HL-60 (cell line): ENCODE results near the gene TMEM242.

Experiments
- GABPA ChIP-seq: IDR thresholded peaks from 2 replicates; pipeline ENCODE4 v1.6.1; 2012; ENCODE audit warnings: low read depth
- POLR2AphosphoS5 ChIP-seq: IDR thresholded peaks from 2 replicates; pipeline ENCODE4 v1.6.1; 2012; ENCODE audit warnings: low read depth
- SPI1 ChIP-seq: IDR thresholded peaks from 2 replicates; pipeline ENCODE4 v1.6.1; 2012; ENCODE audit warnings: low read depth, mild to moderate bottlenecking, borderline replicate concordance
- TF ChIP-seq, protein P1 (sequence below): IDR thresholded peaks from one replicate; pipeline ENCODE4 v1.5.1; 2011; ENCODE audit warnings: low read length, control low read depth, inconsistent platforms; ENCODE audit not compliant: insufficient read depth
- TF ChIP-seq, protein P2 (sequence below): IDR thresholded peaks from 2 replicates; pipeline ENCODE4 v1.6.1; 2012; ENCODE audit warnings: low read depth; ENCODE audit not compliant: insufficient replicate concordance

DNA sequence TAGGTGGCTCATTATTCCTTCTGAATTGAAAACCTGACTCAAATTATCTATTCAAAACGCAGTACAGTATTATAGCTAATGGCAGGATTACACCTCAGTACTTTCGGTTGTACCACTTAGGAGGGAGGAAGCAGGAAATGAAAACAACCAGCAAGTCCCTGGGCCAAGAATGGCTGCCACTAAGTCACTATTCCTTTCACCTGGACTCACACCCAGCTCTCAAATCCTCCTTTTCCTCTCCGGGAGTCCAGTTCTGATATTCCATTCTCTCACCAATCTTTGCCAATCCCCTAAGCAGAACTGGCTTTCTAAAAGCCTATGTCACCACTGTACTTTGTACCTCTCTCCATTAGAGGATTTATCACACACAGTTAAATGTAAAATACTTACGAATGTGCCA, 20.6 kb downstream of the TMEM242 start:
- TF ChIP-seq POLR2AphosphoS5 (no peak), GABPA (no peak), SPI1 (no peak)
- TF ChIP-seq, protein P1, sequence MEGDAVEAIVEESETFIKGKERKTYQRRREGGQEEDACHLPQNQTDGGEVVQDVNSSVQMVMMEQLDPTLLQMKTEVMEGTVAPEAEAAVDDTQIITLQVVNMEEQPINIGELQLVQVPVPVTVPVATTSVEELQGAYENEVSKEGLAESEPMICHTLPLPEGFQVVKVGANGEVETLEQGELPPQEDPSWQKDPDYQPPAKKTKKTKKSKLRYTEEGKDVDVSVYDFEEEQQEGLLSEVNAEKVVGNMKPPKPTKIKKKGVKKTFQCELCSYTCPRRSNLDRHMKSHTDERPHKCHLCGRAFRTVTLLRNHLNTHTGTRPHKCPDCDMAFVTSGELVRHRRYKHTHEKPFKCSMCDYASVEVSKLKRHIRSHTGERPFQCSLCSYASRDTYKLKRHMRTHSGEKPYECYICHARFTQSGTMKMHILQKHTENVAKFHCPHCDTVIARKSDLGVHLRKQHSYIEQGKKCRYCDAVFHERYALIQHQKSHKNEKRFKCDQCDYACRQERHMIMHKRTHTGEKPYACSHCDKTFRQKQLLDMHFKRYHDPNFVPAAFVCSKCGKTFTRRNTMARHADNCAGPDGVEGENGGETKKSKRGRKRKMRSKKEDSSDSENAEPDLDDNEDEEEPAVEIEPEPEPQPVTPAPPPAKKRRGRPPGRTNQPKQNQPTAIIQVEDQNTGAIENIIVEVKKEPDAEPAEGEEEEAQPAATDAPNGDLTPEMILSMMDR: no peak
- TF ChIP-seq, protein P2, sequence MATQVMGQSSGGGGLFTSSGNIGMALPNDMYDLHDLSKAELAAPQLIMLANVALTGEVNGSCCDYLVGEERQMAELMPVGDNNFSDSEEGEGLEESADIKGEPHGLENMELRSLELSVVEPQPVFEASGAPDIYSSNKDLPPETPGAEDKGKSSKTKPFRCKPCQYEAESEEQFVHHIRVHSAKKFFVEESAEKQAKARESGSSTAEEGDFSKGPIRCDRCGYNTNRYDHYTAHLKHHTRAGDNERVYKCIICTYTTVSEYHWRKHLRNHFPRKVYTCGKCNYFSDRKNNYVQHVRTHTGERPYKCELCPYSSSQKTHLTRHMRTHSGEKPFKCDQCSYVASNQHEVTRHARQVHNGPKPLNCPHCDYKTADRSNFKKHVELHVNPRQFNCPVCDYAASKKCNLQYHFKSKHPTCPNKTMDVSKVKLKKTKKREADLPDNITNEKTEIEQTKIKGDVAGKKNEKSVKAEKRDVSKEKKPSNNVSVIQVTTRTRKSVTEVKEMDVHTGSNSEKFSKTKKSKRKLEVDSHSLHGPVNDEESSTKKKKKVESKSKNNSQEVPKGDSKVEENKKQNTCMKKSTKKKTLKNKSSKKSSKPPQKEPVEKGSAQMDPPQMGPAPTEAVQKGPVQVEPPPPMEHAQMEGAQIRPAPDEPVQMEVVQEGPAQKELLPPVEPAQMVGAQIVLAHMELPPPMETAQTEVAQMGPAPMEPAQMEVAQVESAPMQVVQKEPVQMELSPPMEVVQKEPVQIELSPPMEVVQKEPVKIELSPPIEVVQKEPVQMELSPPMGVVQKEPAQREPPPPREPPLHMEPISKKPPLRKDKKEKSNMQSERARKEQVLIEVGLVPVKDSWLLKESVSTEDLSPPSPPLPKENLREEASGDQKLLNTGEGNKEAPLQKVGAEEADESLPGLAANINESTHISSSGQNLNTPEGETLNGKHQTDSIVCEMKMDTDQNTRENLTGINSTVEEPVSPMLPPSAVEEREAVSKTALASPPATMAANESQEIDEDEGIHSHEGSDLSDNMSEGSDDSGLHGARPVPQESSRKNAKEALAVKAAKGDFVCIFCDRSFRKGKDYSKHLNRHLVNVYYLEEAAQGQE: no peak
